ENCODE data around the gene TINCR.

GRCh38 chr19:5524081-5524480 is 43.7 kb downstream of the TINCR start:
- TF ChIP-seq POLR2A (IDR thresholded peaks at IDR 0.05; ENCODE audit: low read depth, low read length) (no peak), CTCF (IDR thresholded peaks at IDR 0.05; ENCODE audit: extremely low read depth in 1 of 2, insufficient read depth in 1 of 2, low read depth in 1 of 2, low read length in 2 of 2) (no peak), EZH2 (IDR thresholded peaks at IDR 0.05; ENCODE audit: borderline replicate concordance, low read depth, low read length, severe bottlenecking) (no peak), FOS (IDR thresholded peaks at IDR 0.05; ENCODE audit: borderline replicate concordance, insufficient read depth, low read length) (no peak), GATA2 (IDR thresholded peaks at IDR 0.05; ENCODE audit: insufficient read depth, insufficient read length, low read depth, low read length) (no peak), MYC (IDR thresholded peaks at IDR 0.05; ENCODE audit: low read depth, low read length) (no peak)

Data from endothelial cell of umbilical vein (primary cell).